Measurements from ENCODE around the gene MERTK. TPM values are rescaled to one million over a fixed set of nuclear protein-coding genes. Genes with fewer than 3 reads are reported as not detected.

MERTK gene
- total and polyA plus RNA-seq, 4 donors, result 9.6 to 61.3 (median 24.2) TPM

DNA sequence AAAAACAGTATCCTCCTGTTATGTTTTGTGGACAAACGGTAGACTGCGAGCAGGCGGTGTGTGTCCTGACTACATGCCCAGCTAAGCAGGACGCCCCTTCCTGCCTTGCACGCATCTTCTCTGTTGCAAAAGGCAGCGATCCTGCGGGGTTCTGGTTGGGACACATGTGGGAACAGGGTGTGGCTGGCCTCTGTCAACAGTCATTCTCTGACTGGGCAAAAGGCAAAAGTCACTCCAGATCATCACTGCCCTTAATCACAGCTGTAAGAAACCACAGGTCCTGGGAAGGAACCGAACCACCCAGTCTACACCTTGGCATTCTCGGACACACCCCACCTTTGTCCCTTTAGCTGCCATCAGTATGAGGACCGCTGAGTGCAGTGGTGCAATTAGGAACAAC lies 112.3 kb downstream of the MERTK start:
- Histone ChIP-seq H3K36me3 (ENCODE audit: control insufficient read depth in 1 of 2, insufficient read depth in 2 of 2, low read length in 1 of 2) (peaks cover 5 to 10% of the 10 kb centered on the region in 2 donors), H3K27ac (ENCODE audit: low read depth in 1 of 2, low read length in 2 of 2) (no peak overlapping the region), H3K27me3 (ENCODE audit: control insufficient read depth in 1 of 2, insufficient read depth in 2 of 2, low read length in 1 of 2) (no peaks in the 10 kb centered on the region), H3K4me1 (ENCODE audit: control insufficient read depth in 1 of 2, insufficient read depth in 2 of 2, low read length in 2 of 2) (no peaks in the 10 kb centered on the region), H3K4me3 (ENCODE audit: low read length in 2 of 2) (no peak overlapping the region), H3K9me3 (ENCODE audit: control insufficient read depth, low read length) (no peaks in the 10 kb centered on the region)
- DNase-seq (no peak), ATAC-seq (ENCODE audit: low FRiP score) (no peak)
- intact Hi-C loops (cut with DNase I), result no loop called here
- WGBS, 2 donors, result 72 to 73% methylated on average over 10 of the region's 10 CpGs

DNA sequence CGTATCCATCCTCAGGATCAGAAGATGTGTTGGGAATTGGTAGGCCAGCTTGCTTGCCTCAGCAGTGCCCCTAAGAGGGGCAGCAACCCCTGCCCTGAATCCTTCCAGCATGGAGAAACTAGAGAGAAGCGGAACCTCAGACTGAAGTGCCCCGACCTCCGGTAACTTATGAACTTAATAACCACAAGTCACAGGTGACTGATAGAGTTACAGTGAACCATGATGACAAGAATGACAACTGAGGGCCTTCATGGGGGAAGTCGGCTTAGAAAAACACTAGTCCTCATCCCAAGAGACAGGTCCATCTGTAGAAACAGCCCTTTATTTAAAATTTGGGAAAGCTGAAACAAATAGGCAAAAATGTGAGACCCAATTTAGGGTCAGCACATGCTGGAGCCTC lies 114.1 kb downstream of the MERTK start:
- H3K36me3 ChIP-seq (ENCODE audit: control insufficient read depth in 1 of 2, insufficient read depth in 2 of 2, low read length in 1 of 2), result peaks cover 5 to 10% of the 10 kb centered on the region in 2 donors
- 59 to 61% methylated on average over 5 of the region's 5 CpGs for WGBS, 2 donors
- H3K27ac ChIP-seq (ENCODE audit: low read depth in 1 of 2, low read length in 2 of 2), result no peak overlapping the region
- H3K4me1 ChIP-seq (ENCODE audit: control insufficient read depth in 1 of 2, insufficient read depth in 2 of 2, low read length in 2 of 2), result no peaks in the 10 kb centered on the region
- no peak for ATAC-seq (ENCODE audit: low FRiP score)
- no peak overlapping the region for H3K4me3 ChIP-seq (ENCODE audit: low read length in 2 of 2)
- no peaks in the 10 kb centered on the region for H3K9me3 ChIP-seq (ENCODE audit: control insufficient read depth, low read length)
- no peak for DNase-seq
- intact Hi-C loops (cut with DNase I), result no loop called here
- no peaks in the 10 kb centered on the region for H3K27me3 ChIP-seq (ENCODE audit: control insufficient read depth in 1 of 2, insufficient read depth in 2 of 2, low read length in 1 of 2)

DNA sequence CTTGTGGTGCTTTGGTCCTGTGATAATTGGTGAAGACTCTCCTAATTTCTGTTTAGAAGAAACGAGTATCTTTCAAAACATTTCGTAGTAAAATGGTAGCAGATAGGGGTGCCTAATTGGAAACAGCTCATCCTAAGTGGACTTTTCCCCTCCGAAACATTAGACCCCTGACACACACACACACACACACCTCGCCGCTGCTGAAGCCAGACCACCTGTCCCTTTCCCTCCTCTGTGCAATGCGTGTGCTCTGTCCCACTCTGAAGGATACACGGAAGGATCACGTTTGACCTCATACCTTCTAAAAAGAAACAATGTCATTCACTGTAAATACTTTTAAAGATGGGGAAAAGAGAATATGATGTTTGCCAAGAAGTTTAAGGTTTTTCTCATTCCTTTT lies 120.4 kb downstream of the MERTK start:
- no peak overlapping the region for H3K4me3 ChIP-seq (ENCODE audit: low read length in 2 of 2)
- intact Hi-C loops (cut with DNase I), result no loop called here
- H3K36me3 ChIP-seq (ENCODE audit: control insufficient read depth in 1 of 2, insufficient read depth in 2 of 2, low read length in 1 of 2), result peaks cover 0 to 13% of the 10 kb centered on the region in 2 donors
- no peak for ATAC-seq (ENCODE audit: low FRiP score)
- no peaks in the 10 kb centered on the region for H3K27me3 ChIP-seq (ENCODE audit: control insufficient read depth in 1 of 2, insufficient read depth in 2 of 2, low read length in 1 of 2)
- 97% methylated on average over 8 of the region's 8 CpGs for WGBS, 2 donors
- H3K4me1 ChIP-seq (ENCODE audit: control insufficient read depth in 1 of 2, insufficient read depth in 2 of 2, low read length in 2 of 2), result no peaks in the 10 kb centered on the region
- no peaks in the 10 kb centered on the region for H3K9me3 ChIP-seq (ENCODE audit: control insufficient read depth, low read length)
- DNase-seq, result no peak
- H3K27ac ChIP-seq (ENCODE audit: low read depth in 1 of 2, low read length in 2 of 2), result no peak overlapping the region

DNA sequence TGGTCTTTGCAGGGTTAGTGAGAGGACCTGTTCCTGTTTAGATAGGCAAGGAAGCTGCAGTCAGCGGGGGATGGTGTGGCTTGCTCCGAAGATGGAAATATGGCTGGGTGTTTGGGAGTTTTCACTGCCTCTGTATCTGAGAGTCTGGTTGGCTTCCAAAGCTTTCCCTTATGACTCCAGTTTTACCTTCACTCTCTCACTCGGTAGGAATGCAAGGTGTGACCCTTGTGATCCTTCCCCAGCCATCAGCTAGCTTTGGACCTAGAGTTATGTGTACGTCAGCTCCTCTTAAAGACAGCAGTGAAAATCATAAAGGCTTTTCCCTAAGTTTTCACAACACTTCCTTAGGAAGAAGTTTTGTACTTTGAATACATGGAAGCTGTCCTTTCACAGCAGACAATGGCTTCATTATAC lies 121.2 kb downstream of the MERTK start:
- no peaks in the 10 kb centered on the region for H3K27me3 ChIP-seq (ENCODE audit: control insufficient read depth in 1 of 2, insufficient read depth in 2 of 2, low read length in 1 of 2)
- DNase-seq (no peak), ATAC-seq (ENCODE audit: low FRiP score) (no peak)
- H3K9me3 ChIP-seq (ENCODE audit: control insufficient read depth, low read length), result no peaks in the 10 kb centered on the region
- no peaks in the 10 kb centered on the region for H3K4me1 ChIP-seq (ENCODE audit: control insufficient read depth in 1 of 2, insufficient read depth in 2 of 2, low read length in 2 of 2)
- intact Hi-C loops (cut with DNase I), result no loop called here
- H3K4me3 ChIP-seq (ENCODE audit: low read length in 2 of 2), result no peak overlapping the region
- peaks cover 0 to 13% of the 10 kb centered on the region in 2 donors for H3K36me3 ChIP-seq (ENCODE audit: control insufficient read depth in 1 of 2, insufficient read depth in 2 of 2, low read length in 1 of 2)
- H3K27ac ChIP-seq (ENCODE audit: low read depth in 1 of 2, low read length in 2 of 2), result no peak overlapping the region
- WGBS, 2 donors, result 79 to 82% methylated on average over 4 of the region's 4 CpGs

DNA sequence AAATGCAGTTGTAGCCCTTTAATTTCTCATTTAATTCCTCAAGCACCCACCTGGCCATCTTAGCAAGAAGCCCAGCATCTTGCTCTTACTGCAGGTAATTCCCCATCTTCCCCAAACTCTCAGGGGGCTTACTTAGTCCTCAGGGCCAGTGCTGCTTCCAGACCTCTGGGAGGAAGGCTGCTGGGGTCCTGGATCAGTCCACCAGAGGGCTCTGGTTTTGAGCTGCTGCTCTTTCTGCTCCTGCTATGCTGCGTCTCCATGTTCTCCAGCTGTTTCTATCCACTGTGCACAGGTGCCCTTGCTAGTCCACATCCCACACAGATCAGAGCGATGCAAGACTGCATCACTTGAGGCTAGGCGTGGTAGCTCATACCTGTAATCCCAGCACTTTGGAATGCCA lies 122.2 kb downstream of the MERTK start:
- Histone ChIP-seq H3K9me3 (ENCODE audit: control insufficient read depth, low read length) (no peaks in the 10 kb centered on the region), H3K27me3 (ENCODE audit: control insufficient read depth in 1 of 2, insufficient read depth in 2 of 2, low read length in 1 of 2) (no peaks in the 10 kb centered on the region), H3K4me3 (ENCODE audit: low read length in 2 of 2) (no peak overlapping the region), H3K27ac (ENCODE audit: low read depth in 1 of 2, low read length in 2 of 2) (no peak overlapping the region), H3K36me3 (ENCODE audit: control insufficient read depth in 1 of 2, insufficient read depth in 2 of 2, low read length in 1 of 2) (peaks cover 0 to 15% of the 10 kb centered on the region in 2 donors), H3K4me1 (ENCODE audit: control insufficient read depth in 1 of 2, insufficient read depth in 2 of 2, low read length in 2 of 2) (no peaks in the 10 kb centered on the region)
- ATAC-seq (ENCODE audit: low FRiP score) (no peak), DNase-seq (no peak)
- intact Hi-C loops (cut with DNase I), result no loop called here
- 81 to 96% methylated on average over 3 of the region's 3 CpGs for WGBS, 2 donors

DNA sequence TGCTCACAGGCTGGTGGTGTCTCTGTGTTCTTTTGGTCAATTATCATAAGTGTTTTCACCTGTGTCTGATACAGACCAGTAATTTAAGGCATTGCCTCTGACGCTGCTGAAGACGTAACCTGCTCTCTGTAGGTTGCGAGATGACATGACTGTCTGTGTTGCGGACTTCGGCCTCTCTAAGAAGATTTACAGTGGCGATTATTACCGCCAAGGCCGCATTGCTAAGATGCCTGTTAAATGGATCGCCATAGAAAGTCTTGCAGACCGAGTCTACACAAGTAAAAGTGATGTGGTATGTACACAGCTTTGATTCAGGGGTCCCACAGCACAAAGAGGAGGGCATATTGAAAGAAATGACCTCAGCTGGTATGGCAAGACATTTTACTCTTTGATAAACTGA lies 122.9 kb downstream of the MERTK start:
- DNase-seq (no peak), ATAC-seq (ENCODE audit: low FRiP score) (no peak)
- no peaks in the 10 kb centered on the region for H3K9me3 ChIP-seq (ENCODE audit: control insufficient read depth, low read length)
- 94% methylated on average over 10 of the region's 10 CpGs for WGBS, 2 donors
- no peaks in the 10 kb centered on the region for H3K27me3 ChIP-seq (ENCODE audit: control insufficient read depth in 1 of 2, insufficient read depth in 2 of 2, low read length in 1 of 2)
- intact Hi-C loops (cut with DNase I), result no loop called here
- no peaks in the 10 kb centered on the region for H3K4me1 ChIP-seq (ENCODE audit: control insufficient read depth in 1 of 2, insufficient read depth in 2 of 2, low read length in 2 of 2)
- no peak overlapping the region for H3K27ac ChIP-seq (ENCODE audit: low read depth in 1 of 2, low read length in 2 of 2)
- peaks cover 0 to 15% of the 10 kb centered on the region in 2 donors for H3K36me3 ChIP-seq (ENCODE audit: control insufficient read depth in 1 of 2, insufficient read depth in 2 of 2, low read length in 1 of 2)
- no peak overlapping the region for H3K4me3 ChIP-seq (ENCODE audit: low read length in 2 of 2)

DNA sequence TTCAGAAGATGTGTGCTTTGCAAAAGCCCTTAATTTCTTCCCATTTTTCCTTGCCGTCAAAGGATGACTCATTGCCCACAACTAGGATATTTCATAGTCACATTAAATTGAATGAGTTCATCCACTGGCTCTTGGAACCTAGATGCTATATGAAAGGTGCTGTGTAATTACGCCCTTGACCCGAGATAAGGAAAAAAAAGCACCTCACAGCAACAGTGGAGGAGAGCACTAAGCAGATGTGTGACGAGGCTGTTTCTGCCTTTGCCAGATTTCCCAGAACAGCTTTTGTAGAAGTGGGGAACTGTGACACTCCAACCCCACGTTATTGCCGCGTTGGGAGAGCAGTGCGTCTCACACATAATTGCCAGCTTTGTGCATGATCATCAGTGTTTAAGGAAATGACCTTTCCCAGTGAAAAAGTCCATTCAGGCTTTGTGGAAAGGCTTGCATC lies 123.4 kb downstream of the MERTK start:
- ATAC-seq (ENCODE audit: low FRiP score) (no peak), DNase-seq (no peak)
- no peaks in the 10 kb centered on the region for H3K4me1 ChIP-seq (ENCODE audit: control insufficient read depth in 1 of 2, insufficient read depth in 2 of 2, low read length in 2 of 2)
- no peak overlapping the region for H3K27ac ChIP-seq (ENCODE audit: low read depth in 1 of 2, low read length in 2 of 2)
- H3K9me3 ChIP-seq (ENCODE audit: control insufficient read depth, low read length), result no peaks in the 10 kb centered on the region
- WGBS, 2 donors, result 91 to 97% methylated on average over 8 of the region's 8 CpGs
- no peaks in the 10 kb centered on the region for H3K27me3 ChIP-seq (ENCODE audit: control insufficient read depth in 1 of 2, insufficient read depth in 2 of 2, low read length in 1 of 2)
- intact Hi-C loops (cut with DNase I), result no loop called here
- H3K4me3 ChIP-seq (ENCODE audit: low read length in 2 of 2), result no peak overlapping the region
- peaks cover 0 to 15% of the 10 kb centered on the region in 2 donors for H3K36me3 ChIP-seq (ENCODE audit: control insufficient read depth in 1 of 2, insufficient read depth in 2 of 2, low read length in 1 of 2)

DNA sequence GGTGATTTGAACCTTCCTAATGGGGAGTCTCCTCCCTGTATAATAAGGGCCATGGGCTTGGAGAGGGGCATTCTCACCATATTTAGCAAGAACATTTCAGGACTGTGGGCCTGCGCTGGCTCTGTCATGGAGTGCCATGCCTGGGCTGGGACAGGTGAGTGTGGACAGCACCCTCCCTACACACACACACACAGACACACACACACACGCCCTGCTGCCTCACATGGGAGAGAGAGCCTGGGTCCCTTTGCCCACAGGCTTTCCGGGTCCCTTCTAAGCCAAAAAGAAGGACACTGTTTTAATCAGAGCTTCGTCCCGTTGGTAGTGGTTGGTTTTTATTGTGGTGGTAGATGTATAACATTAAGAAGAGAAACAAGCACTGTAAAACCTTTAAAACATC lies 125.3 kb downstream of the MERTK start:
- 91 to 93% methylated on average over 5 of the region's 5 CpGs for WGBS, 2 donors
- Histone ChIP-seq H3K27me3 (ENCODE audit: control insufficient read depth in 1 of 2, insufficient read depth in 2 of 2, low read length in 1 of 2) (no peaks in the 10 kb centered on the region), H3K9me3 (ENCODE audit: control insufficient read depth, low read length) (no peaks in the 10 kb centered on the region), H3K27ac (ENCODE audit: low read depth in 1 of 2, low read length in 2 of 2) (no peak overlapping the region), H3K36me3 (ENCODE audit: control insufficient read depth in 1 of 2, insufficient read depth in 2 of 2, low read length in 1 of 2) (peaks cover 0 to 15% of the 10 kb centered on the region in 2 donors), H3K4me1 (ENCODE audit: control insufficient read depth in 1 of 2, insufficient read depth in 2 of 2, low read length in 2 of 2) (no peaks in the 10 kb centered on the region), H3K4me3 (ENCODE audit: low read length in 2 of 2) (no peak overlapping the region)
- intact Hi-C loops (cut with DNase I), result no loop called here
- ATAC-seq (ENCODE audit: low FRiP score) (no peak), DNase-seq (no peak)

DNA sequence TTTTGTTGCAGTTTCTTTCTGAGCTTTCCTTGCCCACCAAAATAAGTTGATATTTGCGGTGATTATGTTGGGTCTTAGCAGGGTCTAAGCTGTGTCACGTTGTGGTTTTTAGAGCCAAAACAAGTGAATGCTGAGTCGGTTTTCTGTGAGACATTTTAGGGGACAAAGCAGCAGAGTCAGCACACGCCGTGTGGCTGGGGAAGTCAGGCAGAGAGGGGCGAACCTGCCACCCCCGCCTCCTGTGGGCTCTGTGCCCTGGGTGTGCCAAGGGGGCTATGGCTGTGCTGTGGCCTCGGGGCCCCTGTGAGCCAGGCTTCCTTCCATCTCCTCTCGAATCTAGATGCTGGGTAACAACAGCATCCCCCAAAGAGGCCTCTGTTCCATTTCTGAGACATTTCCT lies 125.8 kb downstream of the MERTK start:
- Histone ChIP-seq H3K27ac (ENCODE audit: low read depth in 1 of 2, low read length in 2 of 2) (no peak overlapping the region), H3K9me3 (ENCODE audit: control insufficient read depth, low read length) (no peaks in the 10 kb centered on the region), H3K27me3 (ENCODE audit: control insufficient read depth in 1 of 2, insufficient read depth in 2 of 2, low read length in 1 of 2) (no peaks in the 10 kb centered on the region), H3K36me3 (ENCODE audit: control insufficient read depth in 1 of 2, insufficient read depth in 2 of 2, low read length in 1 of 2) (peaks cover 0 to 15% of the 10 kb centered on the region in 2 donors), H3K4me3 (ENCODE audit: low read length in 2 of 2) (no peak overlapping the region), H3K4me1 (ENCODE audit: control insufficient read depth in 1 of 2, insufficient read depth in 2 of 2, low read length in 2 of 2) (no peaks in the 10 kb centered on the region)
- 74 to 79% methylated on average over 9 of the region's 9 CpGs for WGBS, 2 donors
- ATAC-seq (ENCODE audit: low FRiP score) (no peak), DNase-seq (no peak)
- intact Hi-C loops (cut with DNase I), result no loop called here
